ENCODE data around the gene RNF220. TPM values are rescaled to one million over a fixed set of nuclear protein-coding genes. Genes with fewer than 3 reads are reported as not detected.
"Not testable (repeated sequence)": the region's sequence is repeated elsewhere in the genome, so short reads cannot be mapped to it uniquely, and the experiment has no call there.

The RNF220 gene
- total RNA-seq, 2 donors from 2014 or later: 84.8 to 95.2 TPM

DNA sequence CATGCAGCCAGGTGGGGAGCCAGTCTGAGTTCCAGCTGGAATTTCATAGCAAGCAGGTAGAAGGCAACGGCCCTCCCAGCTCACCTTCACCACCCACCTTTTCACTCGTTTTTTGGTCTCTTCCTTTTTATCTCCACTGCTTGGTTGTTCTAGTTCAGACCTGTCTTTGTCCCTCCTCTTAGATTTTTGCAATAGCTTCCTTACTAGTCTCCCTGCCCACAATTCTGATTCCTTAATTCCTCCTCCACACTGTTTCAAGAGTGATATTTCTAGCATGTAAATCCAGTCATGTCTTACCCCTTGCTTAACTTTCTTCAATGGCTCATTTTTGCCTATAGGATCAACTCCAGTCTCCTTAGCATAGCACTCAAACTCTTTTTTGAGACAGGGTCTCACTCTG, 149.7 kb downstream of the RNF220 start:
- H3K36me3 Mint-ChIP-seq (ENCODE audit: low read depth): no peaks in the 10 kb centered on the region
- DNase-seq (no peak), ATAC-seq (no peak)
- H3K4me1 Mint-ChIP-seq: no peaks in the 10 kb centered on the region
- H3K9me3 ChIP-seq (ENCODE audit: control insufficient read depth, low read length, poor library complexity, severe bottlenecking): no peaks in the 10 kb centered on the region
- H3K4me3 Mint-ChIP-seq: no peak overlapping the region
- H3K27ac Mint-ChIP-seq: no peak overlapping the region
- H3K27me3 Mint-ChIP-seq: peaks cover 38% of the 10 kb centered on the region

GRCh38 chr1:44557778-44558177, 152.7 kb downstream of the RNF220 start:
- no peaks in the 10 kb centered on the region for H3K9me3 ChIP-seq (ENCODE audit: control insufficient read depth, low read length, poor library complexity, severe bottlenecking)
- ATAC-seq (no peak), DNase-seq (no peak)
- Mint-ChIP-seq H3K36me3 (ENCODE audit: low read depth) (no peaks in the 10 kb centered on the region), H3K27me3 (peaks cover 41% of the 10 kb centered on the region), H3K4me3 (no peak overlapping the region), H3K27ac (no peak overlapping the region), H3K4me1 (peaks cover 5% of the 10 kb centered on the region)

DNA sequence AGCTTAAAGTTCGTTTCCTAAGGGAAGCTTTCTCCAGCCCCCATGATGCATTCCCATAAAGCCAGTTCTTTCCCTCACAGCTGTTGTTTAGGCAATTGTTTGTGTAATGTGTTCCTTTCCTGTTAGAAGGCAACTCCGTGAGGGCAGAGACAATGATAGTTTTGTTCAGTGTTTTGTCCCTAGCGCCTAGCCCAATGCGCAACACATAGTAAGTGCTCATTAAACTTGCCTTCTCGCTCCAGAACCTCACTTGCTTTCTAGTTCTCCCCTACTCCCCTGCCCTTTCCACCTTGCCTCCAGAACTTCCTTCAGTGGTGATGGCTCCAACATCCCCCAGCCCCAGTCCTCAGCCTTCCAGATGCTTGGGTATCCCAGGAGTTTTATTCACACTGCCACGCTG, 153.8 kb downstream of the RNF220 start:
- peaks cover 50% of the 10 kb centered on the region for H3K27me3 Mint-ChIP-seq
- H3K27ac Mint-ChIP-seq: no peak overlapping the region
- ATAC-seq (no peak), DNase-seq (no peak)
- H3K9me3 ChIP-seq (ENCODE audit: control insufficient read depth, low read length, poor library complexity, severe bottlenecking): no peaks in the 10 kb centered on the region
- H3K4me3 Mint-ChIP-seq: no peak overlapping the region
- H3K4me1 Mint-ChIP-seq: peaks cover 5% of the 10 kb centered on the region
- H3K36me3 Mint-ChIP-seq (ENCODE audit: low read depth): no peaks in the 10 kb centered on the region

- no peak for ATAC-seq
Measured at GRCh38 chr1:44559330-44559729, 154.3 kb downstream of the RNF220 start.

GRCh38 chr1:44559913-44560312, 154.9 kb downstream of the RNF220 start:
- H3K9me3 ChIP-seq (ENCODE audit: control insufficient read depth, low read length, poor library complexity, severe bottlenecking): no peaks in the 10 kb centered on the region
- no peak for DNase-seq
- peaks cover 5% of the 10 kb centered on the region for H3K4me1 Mint-ChIP-seq
- no peak overlapping the region for H3K4me3 Mint-ChIP-seq
- H3K27ac Mint-ChIP-seq: no peak overlapping the region
- peaks cover 56% of the 10 kb centered on the region for H3K27me3 Mint-ChIP-seq
- ATAC-seq: no peak
- H3K36me3 Mint-ChIP-seq (ENCODE audit: low read depth): no peaks in the 10 kb centered on the region

More at GRCh38 chr1:44559330-44559729, 154.3 kb downstream of the RNF220 start:
- H3K4me3 Mint-ChIP-seq: no peak overlapping the region
- DNase-seq: no peak
- no peaks in the 10 kb centered on the region for H3K36me3 Mint-ChIP-seq (ENCODE audit: low read depth)
- H3K9me3 ChIP-seq (ENCODE audit: control insufficient read depth, low read length, poor library complexity, severe bottlenecking): no peaks in the 10 kb centered on the region
- no peak overlapping the region for H3K27ac Mint-ChIP-seq
- peaks cover 5% of the 10 kb centered on the region for H3K4me1 Mint-ChIP-seq
- peaks cover 54% of the 10 kb centered on the region for H3K27me3 Mint-ChIP-seq

DNA sequence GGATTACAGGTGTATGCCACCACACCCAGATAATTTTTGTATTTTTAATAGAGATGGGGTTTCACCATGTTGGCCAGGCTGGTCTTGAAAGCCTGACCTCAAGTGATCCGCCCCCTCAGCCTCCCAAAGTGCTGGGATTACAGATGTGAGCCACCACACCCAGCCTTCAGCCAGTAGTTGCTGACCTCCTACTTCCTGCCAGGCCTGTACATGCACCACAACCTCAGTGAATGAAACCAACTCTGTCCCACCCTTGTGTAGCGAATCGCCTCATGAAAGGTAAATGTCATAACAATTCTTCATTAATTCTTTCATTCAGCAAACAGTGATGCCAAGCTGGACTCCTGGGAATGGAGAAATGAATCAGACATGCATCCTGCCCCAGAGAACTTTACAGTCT, 155.6 kb downstream of the RNF220 start:
- H3K36me3 Mint-ChIP-seq (ENCODE audit: low read depth); DNase-seq; H3K9me3 ChIP-seq (ENCODE audit: control insufficient read depth, low read length, poor library complexity, severe bottlenecking); H3K27ac Mint-ChIP-seq; H3K4me3 Mint-ChIP-seq; ATAC-seq; H3K4me1 Mint-ChIP-seq: not testable (repeated sequence)
- peaks cover 56% of the 10 kb centered on the region for H3K27me3 Mint-ChIP-seq

GRCh38 chr1:44565259-44565750, 160.2 kb downstream of the RNF220 start:
- no peak for DNase-seq
- Mint-ChIP-seq H3K4me1 (peaks cover 5% of the 10 kb centered on the region), H3K27ac (no peak overlapping the region), H3K27me3 (peaks cover 57% of the 10 kb centered on the region), H3K4me3 (no peak overlapping the region), H3K36me3 (ENCODE audit: low read depth) (no peaks in the 10 kb centered on the region)
- H3K9me3 ChIP-seq (ENCODE audit: control insufficient read depth, low read length, poor library complexity, severe bottlenecking): no peaks in the 10 kb centered on the region
- no peak for ATAC-seq

DNA sequence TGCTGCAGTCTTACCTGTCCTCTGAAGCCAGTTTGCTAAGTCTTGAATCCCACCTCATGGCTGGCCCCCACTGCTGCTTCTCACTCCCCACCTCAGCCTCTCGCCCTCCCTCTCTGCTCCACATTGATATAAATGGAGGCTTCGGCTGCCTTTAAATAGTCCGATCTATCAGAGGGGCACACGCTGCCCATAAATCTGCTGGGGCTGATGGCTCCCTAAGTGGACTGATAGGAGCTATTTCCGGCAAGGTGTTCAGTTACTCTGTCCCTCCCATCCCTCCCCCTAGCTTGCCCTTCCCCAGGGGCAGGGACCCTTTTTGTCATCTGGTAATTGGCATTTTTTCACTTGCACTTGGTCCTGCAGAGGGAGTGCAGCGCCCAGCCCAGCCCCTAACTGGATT, 160.8 kb downstream of the RNF220 start:
- Mint-ChIP-seq H3K4me3 (no peak overlapping the region), H3K36me3 (ENCODE audit: low read depth) (no peaks in the 10 kb centered on the region), H3K4me1 (peaks cover 2% of the 10 kb centered on the region), H3K27ac (no peak overlapping the region), H3K27me3 (peaks cover 57% of the 10 kb centered on the region)
- ATAC-seq: no peak
- no peaks in the 10 kb centered on the region for H3K9me3 ChIP-seq (ENCODE audit: control insufficient read depth, low read length, poor library complexity, severe bottlenecking)
- no peak for DNase-seq

DNA sequence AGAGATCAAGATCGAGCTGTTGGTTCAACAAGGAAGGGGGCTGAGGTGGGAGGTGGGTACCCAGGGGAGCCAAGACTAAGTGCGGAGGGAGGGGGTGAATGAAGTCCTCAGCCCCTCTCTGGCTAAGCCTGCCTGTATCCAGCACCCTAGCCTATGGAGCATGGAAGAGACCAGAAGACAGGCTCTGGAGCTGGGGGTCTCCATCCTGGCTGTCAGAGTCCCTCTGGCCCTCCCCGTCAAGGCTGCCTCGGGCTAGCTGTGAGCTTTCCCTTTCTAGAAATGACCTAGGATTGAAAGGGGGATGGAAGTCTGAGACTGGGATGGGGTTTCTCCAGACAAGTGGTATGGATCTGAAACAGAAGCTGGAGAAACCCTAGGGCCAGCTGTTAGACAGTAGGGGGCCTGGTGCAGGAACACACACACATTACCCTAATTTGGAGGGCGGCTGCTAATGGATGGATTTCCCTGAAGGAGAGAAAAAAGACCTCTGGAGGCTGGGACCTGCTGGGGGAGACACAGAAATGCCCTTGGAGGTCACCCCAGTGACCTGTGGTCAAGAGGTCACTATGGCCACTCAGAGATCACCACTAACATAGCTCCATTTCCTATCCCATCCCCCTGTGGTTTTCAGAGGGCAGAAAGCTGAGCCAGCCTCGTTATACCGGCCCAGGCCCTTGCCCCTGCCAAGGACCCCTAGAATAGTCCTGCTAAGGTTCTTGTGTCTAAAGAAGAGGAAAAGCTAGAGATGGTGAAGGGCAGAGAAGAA, 161.4 kb downstream of the RNF220 start:
- Mint-ChIP-seq H3K4me3 (no peak overlapping the region), H3K36me3 (ENCODE audit: low read depth) (no peaks in the 10 kb centered on the region), H3K27me3 (peaks cover 52% of the 10 kb centered on the region), H3K4me1 (no peaks in the 10 kb centered on the region), H3K27ac (no peak overlapping the region)
- ATAC-seq (no peak), DNase-seq (no peak)
- no peaks in the 10 kb centered on the region for H3K9me3 ChIP-seq (ENCODE audit: control insufficient read depth, low read length, poor library complexity, severe bottlenecking)

- DNase-seq: no peak
- H3K27ac Mint-ChIP-seq: no peak overlapping the region
- H3K4me3 Mint-ChIP-seq: no peak overlapping the region
- ATAC-seq: no peak
- H3K9me3 ChIP-seq (ENCODE audit: control insufficient read depth, low read length, poor library complexity, severe bottlenecking): no peaks in the 10 kb centered on the region
- peaks cover 36% of the 10 kb centered on the region for H3K27me3 Mint-ChIP-seq
- no peaks in the 10 kb centered on the region for H3K4me1 Mint-ChIP-seq
- H3K36me3 Mint-ChIP-seq (ENCODE audit: low read depth): no peaks in the 10 kb centered on the region
Measured at GRCh38 chr1:44568128-44568900, 163.3 kb downstream of the RNF220 start.

DNA sequence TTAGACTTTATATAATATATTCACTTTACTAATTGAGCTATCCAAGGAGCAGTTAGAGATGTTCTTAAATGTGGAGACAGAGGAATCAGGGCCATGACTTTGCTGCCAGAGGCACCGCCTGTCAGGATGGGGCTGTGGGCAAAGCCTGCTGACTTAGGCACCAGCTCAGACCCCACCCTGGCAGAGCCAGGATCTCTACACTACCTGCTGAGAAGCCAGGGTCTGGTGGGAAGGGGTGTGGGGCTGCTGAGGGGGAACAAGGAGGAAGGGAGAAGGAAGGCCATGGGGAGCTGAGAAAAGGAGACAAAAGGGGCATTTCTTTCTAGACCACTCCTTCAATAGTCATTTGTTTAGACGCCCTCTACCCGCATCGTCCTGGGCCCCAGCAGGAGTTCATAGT, 164.4 kb downstream of the RNF220 start:
- DNase-seq (no peak), ATAC-seq (no peak)
- H3K27ac Mint-ChIP-seq: no peak overlapping the region
- no peaks in the 10 kb centered on the region for H3K9me3 ChIP-seq (ENCODE audit: control insufficient read depth, low read length, poor library complexity, severe bottlenecking)
- no peaks in the 10 kb centered on the region for H3K36me3 Mint-ChIP-seq (ENCODE audit: low read depth)
- H3K4me1 Mint-ChIP-seq: no peaks in the 10 kb centered on the region
- H3K27me3 Mint-ChIP-seq: peaks cover 24% of the 10 kb centered on the region
- no peak overlapping the region for H3K4me3 Mint-ChIP-seq

- no peak for DNase-seq
- no peaks in the 10 kb centered on the region for H3K36me3 Mint-ChIP-seq (ENCODE audit: low read depth)
- no peaks in the 10 kb centered on the region for H3K9me3 ChIP-seq (ENCODE audit: control insufficient read depth, low read length, poor library complexity, severe bottlenecking)
- ATAC-seq: peak; percentile 57
- no peak overlapping the region for H3K27ac Mint-ChIP-seq
- peaks cover 6% of the 10 kb centered on the region for H3K4me1 Mint-ChIP-seq
- H3K27me3 Mint-ChIP-seq: peaks cover 39% of the 10 kb centered on the region
- H3K4me3 Mint-ChIP-seq: no peak overlapping the region
Measured at GRCh38 chr1:44571712-44572571, 166.9 kb downstream of the RNF220 start.

GRCh38 chr1:44572572-44572879, 167.5 kb downstream of the RNF220 start:
- H3K9me3 ChIP-seq (ENCODE audit: control insufficient read depth, low read length, poor library complexity, severe bottlenecking): no peaks in the 10 kb centered on the region
- Mint-ChIP-seq H3K27ac (no peak overlapping the region), H3K4me1 (peaks cover 8% of the 10 kb centered on the region), H3K27me3 (peaks cover 42% of the 10 kb centered on the region), H3K36me3 (ENCODE audit: low read depth) (peaks cover 2% of the 10 kb centered on the region), H3K4me3 (no peak overlapping the region)
- no peak for ATAC-seq
- no peak for DNase-seq

All from T-helper 17 cell (primary cell).